C4-2B (cell line): Measurements from ENCODE around the gene DAP.

Experiments used
- ZFX ChIP-seq: fragments of 450-650 bp; IDR thresholded peaks from 2 replicates; pipeline ENCODE4 v1.6.1; 2017
- TF ChIP-seq, protein P1 (sequence below): fragments of 450-650 bp; conservative IDR thresholded peaks from 2 replicates; pipeline ENCODE4 v1.5.1; 2017; ENCODE audit warnings: mild to moderate bottlenecking

DNA sequence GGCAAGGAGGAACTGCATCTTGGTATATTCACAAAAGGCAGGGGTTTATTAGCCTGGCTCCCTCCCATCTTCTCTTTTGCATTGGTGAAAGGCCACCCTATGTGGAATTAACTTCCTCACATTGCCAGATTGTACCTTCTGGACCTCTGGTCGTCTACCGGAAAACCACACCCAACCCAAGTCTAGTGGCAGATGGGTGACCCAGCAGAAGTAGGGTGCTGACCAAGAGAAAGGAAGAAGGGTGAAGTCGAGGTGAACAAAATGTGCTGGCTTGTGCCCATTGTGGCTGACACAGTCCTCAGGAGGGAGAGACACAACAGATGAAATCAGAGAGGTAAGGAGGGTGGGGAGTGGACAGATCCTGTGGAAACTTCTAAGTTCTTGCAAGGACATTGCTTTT is 39.8 kb upstream of the DAP start:
- TF ChIP-seq, protein P1, sequence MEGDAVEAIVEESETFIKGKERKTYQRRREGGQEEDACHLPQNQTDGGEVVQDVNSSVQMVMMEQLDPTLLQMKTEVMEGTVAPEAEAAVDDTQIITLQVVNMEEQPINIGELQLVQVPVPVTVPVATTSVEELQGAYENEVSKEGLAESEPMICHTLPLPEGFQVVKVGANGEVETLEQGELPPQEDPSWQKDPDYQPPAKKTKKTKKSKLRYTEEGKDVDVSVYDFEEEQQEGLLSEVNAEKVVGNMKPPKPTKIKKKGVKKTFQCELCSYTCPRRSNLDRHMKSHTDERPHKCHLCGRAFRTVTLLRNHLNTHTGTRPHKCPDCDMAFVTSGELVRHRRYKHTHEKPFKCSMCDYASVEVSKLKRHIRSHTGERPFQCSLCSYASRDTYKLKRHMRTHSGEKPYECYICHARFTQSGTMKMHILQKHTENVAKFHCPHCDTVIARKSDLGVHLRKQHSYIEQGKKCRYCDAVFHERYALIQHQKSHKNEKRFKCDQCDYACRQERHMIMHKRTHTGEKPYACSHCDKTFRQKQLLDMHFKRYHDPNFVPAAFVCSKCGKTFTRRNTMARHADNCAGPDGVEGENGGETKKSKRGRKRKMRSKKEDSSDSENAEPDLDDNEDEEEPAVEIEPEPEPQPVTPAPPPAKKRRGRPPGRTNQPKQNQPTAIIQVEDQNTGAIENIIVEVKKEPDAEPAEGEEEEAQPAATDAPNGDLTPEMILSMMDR, result no peak
- TF ChIP-seq ZFX, result no peak
